ENCODE data around the gene C1orf21.

Gene C1orf21

DNA sequence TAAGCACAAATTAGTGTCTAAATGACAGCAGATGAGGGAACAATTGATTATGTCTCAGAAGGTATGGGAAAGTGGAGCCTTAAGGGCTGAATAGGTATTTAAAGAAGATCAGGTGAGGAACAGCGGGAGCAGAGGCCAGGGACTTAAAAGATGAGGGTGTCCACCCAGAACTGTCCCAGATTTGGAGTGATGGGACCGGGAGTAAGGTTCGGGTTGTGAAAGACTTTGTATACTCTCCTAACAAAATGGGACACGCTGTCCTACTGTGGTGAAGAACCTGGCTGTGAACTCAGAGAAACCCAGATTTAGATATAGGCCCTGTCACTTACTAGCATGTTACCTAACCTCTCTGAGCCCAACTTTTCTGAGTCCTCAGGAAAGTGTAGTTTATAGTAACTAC lies 140.6 kb downstream of the C1orf21 start:
- TF ChIP-seq, protein P1, sequence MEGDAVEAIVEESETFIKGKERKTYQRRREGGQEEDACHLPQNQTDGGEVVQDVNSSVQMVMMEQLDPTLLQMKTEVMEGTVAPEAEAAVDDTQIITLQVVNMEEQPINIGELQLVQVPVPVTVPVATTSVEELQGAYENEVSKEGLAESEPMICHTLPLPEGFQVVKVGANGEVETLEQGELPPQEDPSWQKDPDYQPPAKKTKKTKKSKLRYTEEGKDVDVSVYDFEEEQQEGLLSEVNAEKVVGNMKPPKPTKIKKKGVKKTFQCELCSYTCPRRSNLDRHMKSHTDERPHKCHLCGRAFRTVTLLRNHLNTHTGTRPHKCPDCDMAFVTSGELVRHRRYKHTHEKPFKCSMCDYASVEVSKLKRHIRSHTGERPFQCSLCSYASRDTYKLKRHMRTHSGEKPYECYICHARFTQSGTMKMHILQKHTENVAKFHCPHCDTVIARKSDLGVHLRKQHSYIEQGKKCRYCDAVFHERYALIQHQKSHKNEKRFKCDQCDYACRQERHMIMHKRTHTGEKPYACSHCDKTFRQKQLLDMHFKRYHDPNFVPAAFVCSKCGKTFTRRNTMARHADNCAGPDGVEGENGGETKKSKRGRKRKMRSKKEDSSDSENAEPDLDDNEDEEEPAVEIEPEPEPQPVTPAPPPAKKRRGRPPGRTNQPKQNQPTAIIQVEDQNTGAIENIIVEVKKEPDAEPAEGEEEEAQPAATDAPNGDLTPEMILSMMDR (IDR thresholded peaks at IDR 0.05; ENCODE audit: insufficient read depth, low read depth, low read length, missing control alignments), result no peak
- no peak for DNase-seq (ENCODE audit: low read depth)

DNA sequence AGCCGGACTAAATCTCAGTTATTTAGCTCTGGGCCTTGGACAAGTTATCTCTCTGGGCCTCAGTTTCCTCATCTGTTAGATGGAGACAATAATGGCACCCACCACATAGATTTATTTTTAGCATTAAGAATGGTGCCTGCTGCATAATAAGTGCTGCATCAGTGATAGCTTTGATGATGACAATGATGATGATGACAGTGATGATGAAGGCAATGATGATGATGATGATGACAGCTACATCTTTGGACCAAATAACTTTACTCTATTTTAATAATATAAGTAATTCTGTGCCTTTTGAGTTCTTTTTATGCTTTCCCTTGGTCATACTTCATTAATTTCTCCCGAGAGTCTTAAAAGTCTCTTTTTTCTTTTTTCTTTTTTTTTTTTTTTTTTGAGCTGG lies 143.4 kb downstream of the C1orf21 start:
- TF ChIP-seq, protein P1 (IDR thresholded peaks at IDR 0.05; ENCODE audit: insufficient read depth, low read depth, low read length, missing control alignments), result no peak
- no peak overlapping the region for H3K4me3 ChIP-seq (ENCODE audit: low read length)
- DNase-seq (ENCODE audit: low read depth), result no peak

More for the DNA sequence above, 140.6 kb downstream of the C1orf21 start:
- no peak overlapping the region for H3K4me3 ChIP-seq (ENCODE audit: low read length)

DNA sequence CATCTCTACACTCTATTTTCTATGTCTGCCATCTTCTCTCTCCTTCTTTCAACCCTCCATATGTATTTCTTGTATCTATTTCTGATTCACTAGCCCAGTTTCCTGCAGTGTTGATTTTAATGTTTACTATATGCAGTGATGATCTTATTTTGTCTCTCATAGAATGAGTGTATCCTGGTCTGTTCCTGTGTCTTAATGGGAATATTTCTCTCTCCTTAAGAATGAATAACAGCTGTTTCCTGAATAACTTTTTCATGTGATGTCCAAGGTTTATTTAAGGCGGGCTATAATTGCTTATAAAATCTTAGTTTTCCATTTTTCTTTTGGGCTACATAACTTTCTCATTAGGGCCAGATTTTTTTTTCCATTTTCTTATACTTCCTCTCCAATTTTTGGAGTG lies 144.5 kb downstream of the C1orf21 start:
- H3K4me3 ChIP-seq (ENCODE audit: low read length), result no peak overlapping the region
- DNase-seq (ENCODE audit: low read depth), result no peak
- TF ChIP-seq, protein P1 (IDR thresholded peaks at IDR 0.05; ENCODE audit: insufficient read depth, low read depth, low read length, missing control alignments), result no peak

DNA sequence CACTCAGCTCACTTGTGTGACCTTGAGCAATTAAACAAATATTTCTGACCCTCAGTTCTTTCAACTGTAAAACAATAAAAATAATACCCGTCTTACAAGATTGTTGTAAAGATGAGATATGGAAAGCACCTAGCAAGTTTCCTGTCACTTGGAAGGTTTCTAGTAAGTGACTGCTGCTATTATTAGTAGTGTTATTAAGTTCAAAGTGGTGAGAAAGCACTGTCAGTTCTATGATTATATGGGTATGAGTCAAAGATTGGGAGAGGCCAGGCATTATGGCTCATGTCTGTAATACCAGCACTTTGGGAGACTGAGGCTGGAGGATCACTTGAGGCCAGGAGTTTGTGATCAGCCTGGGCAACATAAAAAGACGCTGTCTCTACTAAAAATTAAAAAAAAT lies 145.4 kb downstream of the C1orf21 start:
- peak; percentile 57 for DNase-seq (ENCODE audit: low read depth)
- TF ChIP-seq, protein P1 (IDR thresholded peaks at IDR 0.05; ENCODE audit: insufficient read depth, low read depth, low read length, missing control alignments), result no peak
- H3K4me3 ChIP-seq (ENCODE audit: low read length), result no peak overlapping the region

DNA sequence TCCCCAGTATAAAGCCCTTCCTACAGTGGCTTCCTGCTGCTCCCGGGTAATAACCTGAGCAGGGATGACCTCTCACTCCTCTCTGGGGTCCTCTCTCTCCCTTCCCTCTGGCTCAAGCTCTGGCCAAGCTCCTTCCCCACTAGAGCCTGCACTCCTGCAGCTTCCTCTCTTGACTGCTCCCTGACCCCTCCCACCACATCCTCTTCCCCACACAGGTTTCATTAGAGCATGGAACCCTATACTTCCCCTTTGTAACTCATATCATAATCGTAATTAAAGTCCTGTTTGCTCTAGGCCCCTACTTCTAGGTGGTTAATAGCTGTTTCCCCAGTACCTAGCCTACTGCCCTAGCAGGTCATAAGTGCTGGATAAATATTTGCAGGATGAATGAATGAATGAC lies 146.2 kb downstream of the C1orf21 start:
- DNase-seq (ENCODE audit: low read depth), result no peak
- H3K4me3 ChIP-seq (ENCODE audit: low read length), result no peak overlapping the region
- TF ChIP-seq, protein P1 (IDR thresholded peaks at IDR 0.05; ENCODE audit: insufficient read depth, low read depth, low read length, missing control alignments), result no peak

DNA sequence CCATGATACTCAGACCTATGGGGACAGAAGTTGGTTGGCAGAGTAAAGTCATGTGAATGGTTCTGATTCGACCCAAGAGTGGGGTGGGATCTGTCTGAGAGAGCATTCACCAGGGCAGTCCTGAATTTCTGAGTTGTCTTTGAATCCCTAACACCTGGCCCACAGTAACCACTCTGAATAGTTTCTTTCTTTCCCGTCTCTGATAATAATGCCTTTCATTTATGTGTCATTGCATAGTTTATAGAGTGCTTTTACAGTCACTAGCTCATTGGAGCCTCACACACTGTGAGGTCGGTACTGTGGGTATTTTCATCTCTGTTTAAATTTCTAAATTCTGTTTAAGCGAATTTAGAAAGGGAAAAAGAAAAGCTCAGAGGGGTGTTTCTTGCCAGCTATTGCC lies 147.1 kb downstream of the C1orf21 start:
- no peak overlapping the region for H3K4me3 ChIP-seq (ENCODE audit: low read length)
- DNase-seq (ENCODE audit: low read depth), result no peak
- TF ChIP-seq, protein P1 (IDR thresholded peaks at IDR 0.05; ENCODE audit: insufficient read depth, low read depth, low read length, missing control alignments), result no peak

DNA sequence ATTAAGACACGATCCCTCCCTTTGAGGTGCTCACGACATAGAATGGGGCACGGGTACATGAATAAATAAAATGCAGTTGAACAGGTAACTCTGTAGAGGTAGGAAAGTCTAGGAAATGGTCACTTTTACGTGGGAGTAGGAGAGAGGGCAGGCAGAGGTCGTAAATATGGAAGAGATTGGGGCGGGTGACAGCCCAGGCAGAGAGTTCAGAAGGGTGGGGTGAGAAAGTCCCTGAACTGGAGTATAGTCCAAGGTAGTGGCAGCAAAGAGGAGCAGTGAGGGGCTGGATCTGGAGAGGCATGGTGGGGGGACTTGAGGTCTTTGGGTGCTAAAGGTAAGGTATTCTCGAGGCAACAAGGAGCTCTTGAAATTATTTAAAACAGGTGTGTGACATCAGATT lies 147.9 kb downstream of the C1orf21 start:
- TF ChIP-seq, protein P1 (IDR thresholded peaks at IDR 0.05; ENCODE audit: insufficient read depth, low read depth, low read length, missing control alignments), result no peak
- no peak overlapping the region for H3K4me3 ChIP-seq (ENCODE audit: low read length)
- no peak for DNase-seq (ENCODE audit: low read depth)
